Stimulated activated CD4-positive, alpha-beta T cell treated with anti-CD3 and anti-CD28 coated beads, TNF-alpha, amount 100 ng/mL, for 48 hours (primary cell): Measurements from ENCODE around the gene ECHDC1.
"Not testable (repeated sequence)": the region's sequence is repeated elsewhere in the genome, so short reads cannot be mapped to it uniquely, and the experiment has no call there.

Source experiments
- DNase-seq, 3 donors: peaks; one replicate each; pipeline ENCODE4 v3.0.0-alpha.2; 2020; ENCODE audit warnings: low read depth in 3 of 3

The ECHDC1 gene

DNA sequence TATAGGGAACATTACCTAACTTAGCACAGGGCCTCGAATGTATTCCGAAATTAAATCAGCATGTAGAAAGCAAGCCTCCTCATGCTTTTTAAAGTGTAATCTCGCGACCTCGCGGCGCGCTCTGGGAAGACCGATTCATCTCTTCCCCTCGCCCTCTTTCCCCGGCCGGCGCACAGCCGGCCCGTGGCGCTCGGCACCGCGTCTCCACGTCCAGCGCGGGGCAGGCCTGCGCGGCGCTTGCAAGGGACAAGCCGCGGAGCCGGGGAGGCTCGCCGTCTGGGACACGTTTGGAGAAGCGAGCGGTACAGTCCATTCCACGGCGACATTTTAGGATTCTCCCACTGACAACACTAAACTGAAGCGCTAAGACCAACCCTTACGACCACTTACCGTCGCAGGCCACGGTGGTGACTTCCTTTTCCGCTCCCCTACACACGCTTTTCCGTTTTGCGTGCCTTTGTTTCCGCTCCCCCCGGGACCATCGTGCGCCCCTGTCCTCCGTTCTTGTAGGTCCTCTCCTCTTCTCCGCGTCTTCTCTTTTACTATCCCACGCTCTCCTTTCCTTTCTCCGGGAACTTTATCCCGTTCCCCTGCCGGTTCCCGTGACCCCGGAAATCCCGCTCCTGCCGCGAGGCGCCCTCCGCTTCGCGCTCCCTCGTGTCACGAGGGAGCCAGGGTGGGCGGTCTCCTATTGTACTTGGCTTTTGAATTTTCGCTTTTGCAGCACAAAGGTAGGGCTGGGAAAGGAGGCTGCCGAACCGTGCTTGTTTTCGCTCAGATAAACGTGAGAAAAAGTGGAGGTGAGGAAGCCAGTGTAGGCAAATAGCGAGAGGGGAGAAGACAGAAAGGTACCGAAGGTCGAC is at the start of gene ECHDC1:
TSS of gene ECHDC1 (minus strand) at position 664 of the 863 bp plus-strand sequence. CDS start 12,581 bp downstream, outside the sequence.
- DNase-seq = peak; percentile 48 to 63 (median 57)

- DNase-seq = no peak
These were observed 48.9 kb upstream of the ECHDC1 start for GRCh38 chr6:127392301-127392700.

DNA sequence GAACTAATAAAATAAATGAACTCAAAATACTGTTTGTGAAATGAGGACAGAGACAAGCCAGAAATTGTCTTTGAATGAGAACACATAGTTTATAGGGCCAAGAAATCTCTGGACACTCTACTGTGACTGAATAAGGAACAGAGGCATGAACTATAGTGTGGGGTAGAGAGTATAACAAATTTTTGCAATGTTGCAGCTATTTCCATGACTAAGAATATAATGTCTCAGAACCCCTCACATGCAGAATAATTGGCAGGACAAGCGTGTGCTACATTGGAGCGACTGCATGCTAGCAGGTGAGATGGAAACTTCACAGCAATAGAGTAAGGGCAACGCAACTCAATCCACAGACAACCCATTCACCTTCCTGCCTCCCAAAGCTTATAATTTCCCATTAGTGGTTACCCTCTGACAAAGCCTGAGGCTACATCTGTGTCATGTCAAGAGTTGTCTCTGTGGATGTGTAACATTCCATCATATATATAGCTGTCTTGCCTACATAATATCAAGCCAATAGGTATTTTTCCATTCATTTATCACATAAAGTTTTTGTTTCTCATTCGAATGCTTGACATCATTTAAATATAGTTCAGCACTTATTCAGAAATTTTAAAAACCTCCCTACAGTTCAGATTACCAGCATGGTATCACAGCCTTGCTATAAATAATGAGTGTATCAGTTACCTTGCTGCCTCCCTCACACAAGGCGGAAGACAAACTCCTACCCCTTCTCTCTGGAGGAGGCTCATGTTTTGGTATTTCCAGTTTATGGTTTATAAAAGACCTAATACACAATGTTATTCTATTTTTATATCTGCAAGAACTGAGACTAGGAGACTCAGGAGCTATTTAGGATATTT is 47.9 kb upstream of the ECHDC1 start:
- DNase-seq = no peak

DNA sequence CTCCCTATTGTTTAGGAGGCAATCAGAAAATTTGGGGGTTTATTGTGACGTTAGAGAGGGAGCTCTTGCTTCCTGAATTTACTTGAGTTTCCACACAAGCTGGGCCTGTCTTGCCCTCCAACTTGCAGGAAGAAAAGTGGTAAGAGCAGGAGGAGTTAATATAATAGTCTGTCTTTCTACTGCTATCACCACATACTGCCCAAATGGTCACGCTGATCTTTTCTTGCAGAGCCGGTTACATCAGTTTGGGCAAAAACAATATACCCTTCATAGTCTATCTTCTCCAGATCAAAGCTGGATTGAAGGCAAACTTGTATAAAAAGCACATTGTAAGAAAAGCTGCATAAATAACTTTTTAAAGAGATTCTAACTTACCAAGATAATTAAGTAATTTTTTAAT is 46.3 kb upstream of the ECHDC1 start:
- no peak for DNase-seq

- no peak for DNase-seq
These were observed 42.4 kb upstream of the ECHDC1 start for GRCh38 chr6:127385668-127386430.

DNA sequence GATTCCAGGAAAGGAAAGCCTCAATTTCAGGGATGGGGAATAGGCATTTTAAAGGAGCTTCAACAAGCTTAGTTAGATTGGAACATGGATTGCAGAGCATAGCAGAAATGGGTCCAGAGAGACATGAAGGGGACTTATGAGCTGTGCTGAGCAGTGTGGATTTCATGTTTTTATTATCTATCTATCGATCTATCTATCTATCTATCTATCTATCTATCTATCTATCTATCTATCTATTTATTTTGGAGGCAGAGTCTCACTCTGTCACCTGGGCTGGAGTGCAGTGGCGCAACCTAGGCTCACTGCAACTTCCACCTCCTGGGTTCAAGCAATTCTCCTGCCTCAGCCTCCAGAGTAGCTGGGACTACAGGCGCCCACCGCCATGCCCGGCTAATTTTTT is 41.4 kb upstream of the ECHDC1 start:
- DNase-seq = not testable (repeated sequence)

GRCh38 chr6:127383988-127384387 is 40.6 kb upstream of the ECHDC1 start:
- DNase-seq = no peak

DNA sequence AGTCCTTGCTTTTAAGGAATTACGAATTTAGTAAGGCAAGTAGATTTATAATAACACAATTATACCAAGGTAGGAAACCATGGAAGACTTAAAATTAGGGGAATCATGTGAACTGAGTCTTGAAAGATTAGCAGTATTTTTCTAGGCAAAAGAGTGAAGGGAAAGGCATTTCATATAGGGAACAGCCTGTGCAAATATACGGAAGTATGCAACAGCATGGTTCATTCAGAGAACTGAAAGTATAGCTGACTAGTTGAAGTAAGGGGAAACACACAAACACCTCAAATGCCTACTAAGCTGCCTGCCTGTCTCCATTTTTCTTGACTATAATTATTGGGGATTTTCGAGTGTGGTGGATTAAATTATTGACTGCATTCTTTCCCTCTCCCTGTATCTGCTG is 39.0 kb upstream of the ECHDC1 start:
- DNase-seq = no peak

GRCh38 chr6:127381384-127381783 is 38.0 kb upstream of the ECHDC1 start:
- no peak for DNase-seq

GRCh38 chr6:127376685-127377084 is 33.3 kb upstream of the ECHDC1 start:
- no peak for DNase-seq

GRCh38 chr6:127367023-127367375 is 23.6 kb upstream of the ECHDC1 start:
- DNase-seq = no peak

GRCh38 chr6:127366282-127367022 is 23.0 kb upstream of the ECHDC1 start:
- no peak for DNase-seq

DNA sequence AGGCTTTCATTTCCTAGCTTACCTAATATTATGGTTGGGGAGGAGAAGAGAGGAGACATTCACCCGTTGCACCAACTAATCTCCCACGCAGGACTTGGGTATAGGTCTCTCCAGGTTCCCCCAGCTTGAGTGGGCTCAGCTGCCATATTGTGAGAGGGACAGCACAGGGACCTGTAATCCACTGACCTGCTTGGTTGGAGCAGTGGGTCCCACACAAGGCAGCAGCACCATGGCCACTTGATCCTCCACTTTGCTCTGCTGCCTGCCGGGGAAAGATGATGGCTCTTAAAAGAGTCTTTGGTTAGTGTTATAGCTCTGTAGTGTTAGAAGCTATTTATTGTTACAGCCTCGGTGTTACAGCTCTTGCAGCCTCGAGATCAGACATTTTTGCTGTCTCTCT is 22.5 kb upstream of the ECHDC1 start:
- DNase-seq = no peak

- DNase-seq = no peak
These were observed 9.1 kb upstream of the ECHDC1 start for GRCh38 chr6:127352524-127352923.

DNA sequence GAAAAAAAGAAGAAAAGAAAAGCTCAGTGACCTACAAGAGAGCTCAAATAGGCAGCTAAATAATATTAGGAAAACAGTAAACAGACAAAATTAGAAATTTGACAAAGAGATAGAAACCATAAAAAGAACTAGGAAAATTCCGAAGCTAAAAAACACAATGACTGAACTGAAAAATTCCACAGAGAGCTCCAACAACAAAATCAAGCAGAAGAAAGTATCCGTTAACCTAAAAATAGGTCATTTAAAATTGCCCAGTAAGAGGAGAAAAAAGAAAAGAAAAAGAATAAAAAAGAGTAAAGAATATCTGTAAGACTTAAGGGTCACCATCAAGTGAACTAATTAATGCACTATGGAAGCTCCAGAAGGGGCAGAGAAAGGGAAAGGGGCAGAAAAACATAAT is 6.6 kb upstream of the ECHDC1 start:
- DNase-seq = no peak

DNA sequence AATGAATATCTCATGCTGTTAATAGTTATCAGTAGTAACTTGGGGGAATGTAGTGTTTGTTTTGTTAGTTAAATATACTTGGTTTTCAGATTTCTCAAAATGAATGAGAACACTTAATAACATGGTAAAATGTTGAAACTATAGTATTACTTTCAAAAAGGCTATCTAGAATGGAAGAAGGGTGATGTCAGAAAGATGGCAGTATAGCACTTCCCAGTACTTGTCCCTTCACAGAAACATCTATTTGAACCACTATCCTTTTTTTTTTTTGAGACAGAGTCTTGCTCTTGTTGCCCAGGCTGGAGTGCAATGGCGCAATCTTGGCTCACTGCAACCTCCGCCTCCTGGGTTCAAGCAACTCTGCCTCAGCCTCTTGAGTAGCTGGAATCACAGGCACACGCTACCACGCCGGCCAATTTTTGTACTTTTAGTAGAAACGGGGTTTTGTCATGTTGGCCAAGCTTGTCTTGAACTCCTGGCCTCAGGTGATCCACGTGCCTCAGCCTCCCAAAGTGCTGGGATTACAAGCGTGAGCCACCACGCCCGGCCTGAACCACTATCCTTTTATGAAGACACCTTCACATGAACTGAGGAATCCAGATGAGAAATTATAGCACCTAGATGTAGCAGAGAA is 4.7 kb upstream of the ECHDC1 start:
- no peak for DNase-seq

DNA sequence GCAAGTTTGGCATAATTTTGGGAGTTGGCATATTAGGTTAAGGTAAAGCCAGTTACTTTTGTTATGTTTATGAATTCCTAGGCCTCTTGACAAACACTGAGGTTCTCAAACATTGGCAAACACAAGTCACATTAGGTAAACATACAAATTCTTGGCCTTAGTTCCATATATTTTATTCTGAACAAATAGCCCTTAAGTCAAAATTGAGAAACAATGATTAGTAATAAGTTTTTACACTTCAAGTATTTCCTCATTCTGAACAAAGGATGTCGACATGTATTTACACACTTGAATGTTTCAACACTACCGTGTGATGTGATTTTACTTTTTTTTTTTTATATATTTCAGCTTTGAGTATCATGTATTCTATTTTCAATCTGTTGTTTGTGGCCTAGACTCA is 3.8 kb upstream of the ECHDC1 start:
- no peak for DNase-seq

GRCh38 chr6:127345521-127345920 is 2.1 kb upstream of the ECHDC1 start:
- no peak for DNase-seq

- DNase-seq = peak in 1 of 3 donors; percentile 5
These were observed 625 bp upstream of the ECHDC1 start for GRCh38 chr6:127343809-127344659.
